Stimulated activated memory B cell treated with anti-CD40 and anti-IgM and Interleukin-4, amounts not matched to agents 10 μg/mL and 1 μg/mL and 100 μg/mL, for 72 hours (primary cell): ENCODE measurements around the gene HTR3E.
"Not testable (repeated sequence)": the region's sequence is repeated elsewhere in the genome, so short reads cannot be mapped to it uniquely, and the experiment has no call there.

Experiments used
- ATAC-seq: fragments of 150-1000 bp; cut with Tn5 transposase; 2 replicates; pipeline ENCODE4 v1.10.0; 2021
- H3K27ac Mint-ChIP-seq: one replicate; pipeline ENCODE4 v1.8.0; 2022; ENCODE audit warnings: mild to moderate bottlenecking, mixed read lengths
- H3K27me3 Mint-ChIP-seq: one replicate; pipeline ENCODE4 v1.8.0; 2022; ENCODE audit warnings: mixed read lengths
- H3K36me3 Mint-ChIP-seq: one replicate; pipeline ENCODE4 v1.8.0; 2022; ENCODE audit warnings: mixed read lengths
- H3K4me1 Mint-ChIP-seq: one replicate; pipeline ENCODE4 v1.8.0; 2022; ENCODE audit warnings: mixed read lengths
- H3K4me3 Mint-ChIP-seq: one replicate; pipeline ENCODE4 v1.8.0; 2022; ENCODE audit warnings: mild to moderate bottlenecking, moderate library complexity, mixed read lengths
- H3K9me3 Mint-ChIP-seq: one replicate; pipeline ENCODE4 v1.8.0; 2022; ENCODE audit warnings: mixed read lengths

Gene HTR3E

DNA sequence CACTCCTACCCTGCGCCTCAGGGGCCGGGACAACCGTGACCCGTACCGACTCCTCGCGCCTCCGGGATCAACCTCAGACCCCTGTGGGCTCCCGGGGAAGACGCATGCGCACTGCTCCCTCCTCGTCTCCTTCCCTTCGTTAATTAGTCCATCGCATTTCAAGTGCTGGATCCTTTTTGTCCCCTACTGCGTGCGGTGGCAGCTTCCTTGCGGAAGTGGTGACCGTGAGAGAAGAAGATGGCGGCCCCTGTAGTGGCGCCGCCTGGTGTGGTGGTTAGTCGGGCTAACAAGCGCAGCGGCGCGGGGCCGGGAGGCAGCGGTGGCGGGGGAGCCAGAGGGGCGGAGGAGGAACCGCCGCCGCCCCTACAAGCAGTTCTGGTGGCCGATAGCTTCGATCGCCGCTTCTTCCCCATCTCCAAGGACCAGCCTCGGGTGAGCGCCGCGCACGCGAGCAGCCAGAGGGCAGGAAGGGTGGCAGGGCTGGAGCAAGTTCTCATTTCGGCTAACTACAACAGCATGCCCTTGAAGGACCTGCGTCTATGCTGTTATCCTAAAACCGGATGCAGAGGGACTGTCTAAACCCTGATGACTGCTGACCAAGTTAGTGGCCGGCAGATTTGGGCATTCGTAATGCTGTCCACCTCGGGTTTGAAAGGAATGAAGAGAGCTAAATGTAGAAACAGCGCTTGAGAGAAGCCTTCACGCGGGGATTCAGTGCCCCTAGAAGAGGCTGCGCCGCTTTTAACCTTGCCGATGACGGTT, 38.5 kb downstream of the HTR3E start, which contains the start of gene EIF2B5:
Gene EIF2B5, plus strand, starts transcription at position 210 of the 762 bp plus-strand sequence. Its CDS starts 28 bp downstream, at position 238.
- Mint-ChIP-seq H3K9me3 (no peaks in the 10 kb centered on the region), H3K4me1 (peaks cover 36% of the 10 kb centered on the region), H3K36me3 (peaks cover 6% of the 10 kb centered on the region), H3K27ac (peak within 1 kb of the TSS; percentile 89), H3K27me3 (no peaks in the 10 kb centered on the region), H3K4me3 (peak within 1 kb of the TSS; percentile 86)
- ATAC-seq, result peak; percentile 95

GRCh38 chr3:184135911-184136260, 39.0 kb downstream of the HTR3E start:
- peak overlapping the region; percentile 86 for H3K4me3 Mint-ChIP-seq
- ATAC-seq, result no peak
- H3K27me3 Mint-ChIP-seq, result no peaks in the 10 kb centered on the region
- H3K9me3 Mint-ChIP-seq, result no peaks in the 10 kb centered on the region
- H3K27ac Mint-ChIP-seq, result peak overlapping the region; percentile 89
- peaks cover 36% of the 10 kb centered on the region for H3K4me1 Mint-ChIP-seq
- H3K36me3 Mint-ChIP-seq, result peaks cover 11% of the 10 kb centered on the region

GRCh38 chr3:184140436-184140835, 43.6 kb downstream of the HTR3E start:
- peaks cover 38% of the 10 kb centered on the region for H3K36me3 Mint-ChIP-seq
- H3K27me3 Mint-ChIP-seq, result no peaks in the 10 kb centered on the region
- H3K4me3 Mint-ChIP-seq, result no peak overlapping the region
- no peaks in the 10 kb centered on the region for H3K9me3 Mint-ChIP-seq
- no peak for ATAC-seq
- peak overlapping the region; percentile 22 for H3K27ac Mint-ChIP-seq
- peaks cover 45% of the 10 kb centered on the region for H3K4me1 Mint-ChIP-seq

GRCh38 chr3:184142199-184142598, 45.3 kb downstream of the HTR3E start:
- H3K36me3 Mint-ChIP-seq, result peaks cover 38% of the 10 kb centered on the region
- H3K27ac Mint-ChIP-seq, result no peak overlapping the region
- no peak for ATAC-seq
- H3K27me3 Mint-ChIP-seq, result no peaks in the 10 kb centered on the region
- H3K4me3 Mint-ChIP-seq, result no peak overlapping the region
- H3K4me1 Mint-ChIP-seq, result peaks cover 30% of the 10 kb centered on the region
- no peaks in the 10 kb centered on the region for H3K9me3 Mint-ChIP-seq

- Mint-ChIP-seq H3K4me1 (peaks cover 20% of the 10 kb centered on the region), H3K4me3 (no peak overlapping the region), H3K36me3 (peaks cover 38% of the 10 kb centered on the region), H3K27me3 (no peaks in the 10 kb centered on the region), H3K9me3 (no peaks in the 10 kb centered on the region), H3K27ac (peak overlapping the region; percentile 13)
- ATAC-seq, result peak; percentile 74
Measured at GRCh38 chr3:184143327-184143726, 46.5 kb downstream of the HTR3E start.

DNA sequence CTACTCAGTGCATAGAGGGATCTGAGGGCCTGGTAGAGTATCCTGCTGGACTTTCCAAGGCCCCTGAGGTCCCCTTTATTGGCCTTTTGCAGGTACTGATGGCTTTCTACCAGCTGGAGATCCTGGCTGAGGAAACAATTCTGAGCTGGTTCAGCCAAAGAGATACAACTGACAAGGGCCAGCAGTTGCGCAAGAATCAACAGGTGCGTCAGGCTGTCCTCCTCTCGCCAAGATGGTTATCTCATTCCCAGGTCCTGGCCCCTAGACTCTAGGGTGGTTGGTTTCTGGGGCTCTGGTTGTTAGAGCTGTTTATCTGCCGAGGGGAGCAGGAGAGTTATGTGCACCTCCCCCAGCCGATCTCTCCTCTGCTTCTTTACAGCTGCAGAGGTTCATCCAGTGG, 47.6 kb downstream of the HTR3E start:
- Mint-ChIP-seq H3K36me3 (peaks cover 38% of the 10 kb centered on the region), H3K27ac (no peak overlapping the region), H3K4me3 (no peak overlapping the region), H3K9me3 (no peaks in the 10 kb centered on the region), H3K4me1 (peaks cover 20% of the 10 kb centered on the region), H3K27me3 (no peaks in the 10 kb centered on the region)
- ATAC-seq, result no peak

GRCh38 chr3:184145111-184145524, 48.3 kb downstream of the HTR3E start:
- H3K36me3 Mint-ChIP-seq, result peaks cover 34% of the 10 kb centered on the region
- no peaks in the 10 kb centered on the region for H3K27me3 Mint-ChIP-seq
- no peaks in the 10 kb centered on the region for H3K9me3 Mint-ChIP-seq
- peak; percentile 65 for ATAC-seq
- H3K27ac Mint-ChIP-seq, result no peak overlapping the region
- H3K4me1 Mint-ChIP-seq, result peaks cover 20% of the 10 kb centered on the region
- no peak overlapping the region for H3K4me3 Mint-ChIP-seq

GRCh38 chr3:184145751-184146270, 48.9 kb downstream of the HTR3E start:
- H3K4me1 Mint-ChIP-seq, result peaks cover 20% of the 10 kb centered on the region
- H3K9me3 Mint-ChIP-seq, result no peaks in the 10 kb centered on the region

DNA sequence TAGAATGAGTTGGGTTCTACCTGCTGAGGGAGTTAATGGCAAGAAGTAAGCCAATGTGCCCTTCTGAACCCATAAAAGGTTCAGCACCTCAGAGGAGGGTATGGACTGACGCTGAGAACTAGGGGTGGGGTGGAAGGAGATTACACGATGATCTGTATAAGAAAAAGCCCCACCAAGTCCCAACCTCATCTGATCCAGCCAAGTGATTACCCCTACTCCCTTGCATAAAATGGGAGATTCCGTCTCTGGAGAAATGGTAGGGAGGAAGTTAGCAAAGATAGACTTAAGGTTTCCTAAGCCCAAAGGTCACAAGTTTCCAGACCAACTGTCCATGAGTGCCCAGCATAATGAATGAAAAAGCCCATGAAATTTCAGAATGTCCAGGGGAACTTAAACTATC, 51.2 kb downstream of the HTR3E start:
- H3K4me1 Mint-ChIP-seq, result peaks cover 14% of the 10 kb centered on the region
- no peak for ATAC-seq
- no peak overlapping the region for H3K4me3 Mint-ChIP-seq
- H3K27ac Mint-ChIP-seq, result no peak overlapping the region
- H3K27me3 Mint-ChIP-seq, result no peaks in the 10 kb centered on the region
- H3K36me3 Mint-ChIP-seq, result peaks cover 5% of the 10 kb centered on the region
- no peaks in the 10 kb centered on the region for H3K9me3 Mint-ChIP-seq

More at GRCh38 chr3:184145751-184146270, 48.9 kb downstream of the HTR3E start:
- no peaks in the 10 kb centered on the region for H3K27me3 Mint-ChIP-seq
- no peak for ATAC-seq
- H3K36me3 Mint-ChIP-seq, result peaks cover 27% of the 10 kb centered on the region
- H3K4me3 Mint-ChIP-seq, result no peak overlapping the region
- H3K27ac Mint-ChIP-seq, result no peak overlapping the region

DNA sequence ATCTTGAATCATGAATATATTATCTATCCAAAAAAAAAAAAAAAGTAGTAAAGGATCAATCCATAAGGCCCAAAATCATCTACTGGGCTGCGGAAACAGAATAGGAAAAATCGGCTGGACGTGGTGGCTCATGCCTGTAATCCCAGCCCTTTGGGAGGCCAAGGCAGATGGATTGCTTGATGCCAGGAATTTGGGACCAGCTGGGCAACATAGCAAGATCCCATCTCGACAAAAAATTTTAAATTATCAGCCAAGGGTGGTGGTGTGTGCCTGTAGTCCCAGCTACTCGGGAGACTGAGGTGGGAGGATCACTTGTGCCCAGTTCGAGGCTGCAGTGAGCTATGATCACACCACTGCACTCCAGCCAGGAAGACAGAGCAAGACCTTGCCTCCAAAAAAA, 52.3 kb downstream of the HTR3E start:
- Mint-ChIP-seq H3K4me1 (peaks cover 9% of the 10 kb centered on the region), H3K4me3 (no peak overlapping the region), H3K9me3 (no peaks in the 10 kb centered on the region), H3K27ac (no peak overlapping the region), H3K27me3 (no peaks in the 10 kb centered on the region), H3K36me3 (no peaks in the 10 kb centered on the region)
- ATAC-seq, result no peak

DNA sequence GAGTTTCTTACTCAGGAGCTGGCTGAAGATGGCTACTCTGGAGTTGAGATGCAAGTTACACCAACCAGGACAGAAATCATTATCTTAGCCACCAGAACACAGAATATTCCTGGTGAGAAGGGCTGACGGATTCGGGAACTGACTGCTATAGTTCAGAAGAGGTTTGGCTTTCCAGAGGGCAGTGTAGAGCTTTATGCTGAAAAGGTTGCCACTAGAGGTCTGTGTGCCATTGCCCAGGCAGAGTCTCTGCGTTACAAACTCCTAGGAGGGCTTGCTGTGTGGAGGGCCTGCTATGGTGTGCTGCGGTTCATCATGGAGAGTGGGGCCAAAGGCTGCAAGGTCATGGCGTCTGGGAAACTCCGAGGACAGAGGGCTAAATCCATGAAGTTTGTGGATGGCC, 52.9 kb downstream of the HTR3E start:
- H3K4me1 Mint-ChIP-seq, ATAC-seq, H3K4me3 Mint-ChIP-seq: not testable (repeated sequence)

GRCh38 chr3:184154885-184155643, 58.2 kb downstream of the HTR3E start, which contains the start of gene DVL3:
TSS of gene DVL3 (plus strand) at chr3:184155377. CDS start at chr3:184155636, 259 bp downstream.
- H3K4me1 Mint-ChIP-seq, result peaks cover 27% of the 10 kb centered on the region
- H3K27ac Mint-ChIP-seq, result peak within 1 kb of the TSS; percentile 82
- peak within 1 kb of the TSS; percentile 99 for H3K4me3 Mint-ChIP-seq
- H3K36me3 Mint-ChIP-seq, result peaks cover under 1% of the 10 kb centered on the region
- H3K27me3 Mint-ChIP-seq, result no peaks in the 10 kb centered on the region
- H3K9me3 Mint-ChIP-seq, result no peaks in the 10 kb centered on the region
- peak; percentile 88 for ATAC-seq

More for the DNA sequence above, 52.9 kb downstream of the HTR3E start:
- H3K27ac Mint-ChIP-seq, H3K9me3 Mint-ChIP-seq, H3K27me3 Mint-ChIP-seq, H3K36me3 Mint-ChIP-seq: not testable (repeated sequence)

DNA sequence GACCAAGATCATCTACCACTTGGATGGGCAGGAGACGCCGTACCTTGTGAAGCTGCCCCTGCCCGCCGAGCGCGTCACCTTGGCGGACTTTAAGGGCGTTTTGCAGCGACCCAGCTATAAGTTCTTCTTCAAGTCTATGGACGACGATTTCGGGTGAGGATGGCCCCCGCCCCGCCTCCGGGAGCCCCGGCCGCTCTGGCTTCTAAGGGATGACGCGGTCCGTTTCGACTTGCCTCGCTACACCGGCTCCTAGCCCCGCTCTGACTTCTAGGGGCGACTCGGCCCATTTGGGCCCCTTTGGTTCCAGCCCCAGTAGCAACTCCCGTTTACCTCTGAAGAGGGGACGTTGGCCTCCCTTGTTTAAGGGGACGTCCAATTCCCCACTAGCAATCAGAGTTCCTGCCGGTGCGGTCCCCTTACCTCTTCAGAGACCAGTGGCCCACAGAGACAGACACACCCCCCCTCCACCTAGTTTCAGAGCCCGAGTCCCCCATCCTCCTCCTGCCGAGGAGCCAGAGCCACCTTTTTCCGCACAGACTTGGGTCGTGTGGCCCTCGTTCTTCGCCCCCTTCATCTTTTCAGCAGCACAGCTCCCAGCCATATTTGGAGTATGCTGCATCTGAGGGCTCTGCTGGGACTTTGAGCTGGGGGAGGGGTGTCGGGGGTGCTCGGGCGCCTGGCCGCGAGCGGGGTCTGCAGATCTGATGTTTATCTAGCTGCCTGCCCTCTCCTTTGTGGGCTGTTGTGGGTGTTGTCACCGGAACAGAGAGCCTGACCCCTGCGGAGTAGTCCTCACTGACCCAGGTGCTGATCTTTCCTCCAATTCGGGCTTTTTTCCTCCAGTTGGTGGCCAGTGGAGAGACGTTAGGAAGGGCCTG, 59.0 kb downstream of the HTR3E start:
- Mint-ChIP-seq H3K4me3 (peak overlapping the region; percentile 99), H3K27ac (peak overlapping the region; percentile 82), H3K36me3 (peaks cover 5% of the 10 kb centered on the region), H3K9me3 (no peaks in the 10 kb centered on the region), H3K27me3 (no peaks in the 10 kb centered on the region), H3K4me1 (peaks cover 35% of the 10 kb centered on the region)
- ATAC-seq, result peak; percentile 76

DNA sequence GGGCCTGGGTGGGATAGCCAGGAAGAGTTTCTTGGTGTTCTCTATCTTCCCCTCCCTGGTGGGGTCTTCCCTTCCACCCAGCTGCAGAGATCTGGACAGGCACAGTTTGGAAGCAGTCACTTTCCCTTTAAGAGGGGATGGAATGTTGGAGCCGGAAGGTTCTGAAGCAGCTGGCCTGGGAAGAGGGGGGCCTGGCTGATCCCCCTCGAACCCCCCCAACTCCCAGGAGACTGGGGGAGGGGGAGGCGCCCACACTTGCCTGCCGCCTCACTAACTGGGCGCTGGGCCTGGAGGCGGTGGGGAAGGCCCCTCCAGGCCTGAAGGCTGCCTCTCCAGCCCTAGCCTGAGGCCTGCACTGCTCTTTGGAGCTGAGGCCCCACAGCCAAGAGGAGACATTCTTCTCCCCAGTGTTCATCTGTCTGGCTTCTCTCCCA, 59.7 kb downstream of the HTR3E start:
- H3K27ac Mint-ChIP-seq, result peak overlapping the region; percentile 82
- ATAC-seq, result no peak
- no peaks in the 10 kb centered on the region for H3K9me3 Mint-ChIP-seq
- H3K4me1 Mint-ChIP-seq, result peaks cover 39% of the 10 kb centered on the region
- H3K27me3 Mint-ChIP-seq, result no peaks in the 10 kb centered on the region
- peaks cover 8% of the 10 kb centered on the region for H3K36me3 Mint-ChIP-seq
- peak overlapping the region; percentile 99 for H3K4me3 Mint-ChIP-seq
